Measurements from ENCODE around the gene LUM.
"Not testable (repeated sequence)": the region's sequence is repeated elsewhere in the genome, so short reads cannot be mapped to it uniquely, and the experiment has no call there.

- not testable (repeated sequence) for TF ChIP-seq CTCF, POLR2A (IDR thresholded peaks at IDR 0.05)
These were observed 21.3 kb downstream of the LUM start for GRCh38 chr12:91089953-91090352.

Measured in testis (tissue), 2 donors.